Measurements from ENCODE around the gene LPIN2. TPM values are rescaled to one million over a fixed set of nuclear protein-coding genes. Genes with fewer than 3 reads are reported as not detected.
"Not testable (repeated sequence)": the region's sequence is repeated elsewhere in the genome, so short reads cannot be mapped to it uniquely, and the experiment has no call there.

LPIN2 gene
- 5.3 and 6.6 TPM in 2 replicates for total RNA-seq (2014; rRNA removed; shearing (Covaris generic))
- 6.8 and 8.1 TPM in 2 replicates for polyA plus RNA-seq (2015; cell fraction: cytosol; rRNA removed)
- polyA plus RNA-seq (2015; cell fraction: nucleus; rRNA removed) = 12.0 and 12.9 TPM in 2 replicates

GRCh38 chr18:3013024-3013804 lies at the start of gene LPIN2:
LPIN2 (minus strand) TSS chr18:3013144; CDS start chr18:2960840, 52,304 bp downstream.
- peak; percentile 94 for DNase-seq (ENCODE audit: low read depth)

GRCh38 chr18:3061581-3062312 lies 48.8 kb upstream of the LPIN2 start:
- no peak for DNase-seq (ENCODE audit: low read depth)

GRCh38 chr18:3060667-3061580 lies 48.0 kb upstream of the LPIN2 start:
- no peak for DNase-seq (ENCODE audit: low read depth)

- no peak for DNase-seq (ENCODE audit: low read depth)
Observed at GRCh38 chr18:3059272-3059671, 46.3 kb upstream of the LPIN2 start.

GRCh38 chr18:3058328-3059191 lies 45.6 kb upstream of the LPIN2 start:
- DNase-seq (ENCODE audit: low read depth) = no peak

- no peak for DNase-seq (ENCODE audit: low read depth)
Observed at GRCh38 chr18:3057526-3057925, 44.6 kb upstream of the LPIN2 start.

- DNase-seq (ENCODE audit: low read depth) = no peak
Observed at GRCh38 chr18:3056311-3056710, 43.4 kb upstream of the LPIN2 start.

- no peak for DNase-seq (ENCODE audit: low read depth)
Observed at GRCh38 chr18:3055816-3056215, 42.9 kb upstream of the LPIN2 start.

GRCh38 chr18:3055186-3055728 lies 42.3 kb upstream of the LPIN2 start:
- no peak for DNase-seq (ENCODE audit: low read depth)

GRCh38 chr18:3054780-3055179 lies 41.8 kb upstream of the LPIN2 start:
- no peak for DNase-seq (ENCODE audit: low read depth)

GRCh38 chr18:3054214-3054613 lies 41.3 kb upstream of the LPIN2 start:
- DNase-seq (ENCODE audit: low read depth) = no peak

GRCh38 chr18:3053081-3053480 lies 40.1 kb upstream of the LPIN2 start:
- no peak for DNase-seq (ENCODE audit: low read depth)

- no peak for DNase-seq (ENCODE audit: low read depth)
Observed at GRCh38 chr18:3052411-3052758, 39.4 kb upstream of the LPIN2 start.

GRCh38 chr18:3051718-3052410 lies 38.9 kb upstream of the LPIN2 start:
- DNase-seq (ENCODE audit: low read depth) = peak; percentile 66

GRCh38 chr18:3049897-3050454 lies 37.0 kb upstream of the LPIN2 start:
- not testable (repeated sequence) for DNase-seq (ENCODE audit: low read depth)

GRCh38 chr18:3048820-3049349 lies 35.9 kb upstream of the LPIN2 start:
- DNase-seq (ENCODE audit: low read depth) = no peak

GRCh38 chr18:3048121-3048520 lies 35.2 kb upstream of the LPIN2 start:
- DNase-seq (ENCODE audit: low read depth) = no peak

GRCh38 chr18:3046216-3046808 lies 33.4 kb upstream of the LPIN2 start:
- no peak for DNase-seq (ENCODE audit: low read depth)
